ENCODE results near the gene LIN7B.

GRCh38 chr19:49142866-49143335 lies 28.7 kb downstream of the LIN7B start:
- TF ChIP-seq JUN (CRISPR knock-in tag; IDR thresholded peaks at IDR 0.05): no peak
- TF ChIP-seq TBL1XR1 (IDR thresholded peaks at IDR 0.05; ENCODE audit: borderline replicate concordance, low read length, partially characterized antibody): no peak
- TF ChIP-seq, protein P1, sequence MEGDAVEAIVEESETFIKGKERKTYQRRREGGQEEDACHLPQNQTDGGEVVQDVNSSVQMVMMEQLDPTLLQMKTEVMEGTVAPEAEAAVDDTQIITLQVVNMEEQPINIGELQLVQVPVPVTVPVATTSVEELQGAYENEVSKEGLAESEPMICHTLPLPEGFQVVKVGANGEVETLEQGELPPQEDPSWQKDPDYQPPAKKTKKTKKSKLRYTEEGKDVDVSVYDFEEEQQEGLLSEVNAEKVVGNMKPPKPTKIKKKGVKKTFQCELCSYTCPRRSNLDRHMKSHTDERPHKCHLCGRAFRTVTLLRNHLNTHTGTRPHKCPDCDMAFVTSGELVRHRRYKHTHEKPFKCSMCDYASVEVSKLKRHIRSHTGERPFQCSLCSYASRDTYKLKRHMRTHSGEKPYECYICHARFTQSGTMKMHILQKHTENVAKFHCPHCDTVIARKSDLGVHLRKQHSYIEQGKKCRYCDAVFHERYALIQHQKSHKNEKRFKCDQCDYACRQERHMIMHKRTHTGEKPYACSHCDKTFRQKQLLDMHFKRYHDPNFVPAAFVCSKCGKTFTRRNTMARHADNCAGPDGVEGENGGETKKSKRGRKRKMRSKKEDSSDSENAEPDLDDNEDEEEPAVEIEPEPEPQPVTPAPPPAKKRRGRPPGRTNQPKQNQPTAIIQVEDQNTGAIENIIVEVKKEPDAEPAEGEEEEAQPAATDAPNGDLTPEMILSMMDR (CRISPR knock-in tag; IDR thresholded peaks at IDR 0.05): no peak
- TF ChIP-seq KDM5A (IDR thresholded peaks at IDR 0.05; ENCODE audit: borderline replicate concordance, low read length): no peak
- TF ChIP-seq RAD21 (CRISPR knock-in tag; IDR thresholded peaks at IDR 0.05): no peak
- TF ChIP-seq, protein P2, sequence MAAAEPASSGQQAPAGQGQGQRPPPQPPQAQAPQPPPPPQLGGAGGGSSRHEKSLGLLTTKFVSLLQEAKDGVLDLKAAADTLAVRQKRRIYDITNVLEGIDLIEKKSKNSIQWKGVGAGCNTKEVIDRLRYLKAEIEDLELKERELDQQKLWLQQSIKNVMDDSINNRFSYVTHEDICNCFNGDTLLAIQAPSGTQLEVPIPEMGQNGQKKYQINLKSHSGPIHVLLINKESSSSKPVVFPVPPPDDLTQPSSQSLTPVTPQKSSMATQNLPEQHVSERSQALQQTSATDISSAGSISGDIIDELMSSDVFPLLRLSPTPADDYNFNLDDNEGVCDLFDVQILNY (CRISPR knock-in tag; conservative IDR thresholded peaks at IDR 0.05): no peak
- no peak for TF ChIP-seq ZNF780A (CRISPR knock-in tag; IDR thresholded peaks at IDR 0.05)

All from HepG2 (cell line).